ENCODE data around the gene PBX2. TPM values are rescaled to one million over a fixed set of nuclear protein-coding genes. Genes with fewer than 3 reads are reported as not detected.
"Not testable (repeated sequence)": the region's sequence is repeated elsewhere in the genome, so short reads cannot be mapped to it uniquely, and the experiment has no call there.

Gene PBX2
- total RNA-seq, 1 donor from 2014 or later = 92.7 TPM

GRCh38 chr6:32187725-32188380, 2.1 kb downstream of the PBX2 start:
- Mint-ChIP-seq H3K4me3 (peak overlapping the region; percentile 87), H3K4me1 (peaks cover 51% of the 10 kb centered on the region), H3K36me3 (ENCODE audit: low read depth) (peaks cover 57% of the 10 kb centered on the region), H3K27ac (peak overlapping the region; percentile 81)
- H3K27me3 Mint-ChIP-seq; DNase-seq; H3K9me3 Mint-ChIP-seq; intact Hi-C loops (cut with micrococcal nuclease): not testable (repeated sequence)

GRCh38 chr6:32187009-32187709, 2.8 kb downstream of the PBX2 start:
- Mint-ChIP-seq H3K4me1 (peaks cover 51% of the 10 kb centered on the region), H3K27ac (peak overlapping the region; percentile 89), H3K9me3 (no peaks in the 10 kb centered on the region), H3K27me3 (no peaks in the 10 kb centered on the region), H3K36me3 (ENCODE audit: low read depth) (peaks cover 56% of the 10 kb centered on the region), H3K4me3 (peak overlapping the region; percentile 31)
- intact Hi-C loops (cut with micrococcal nuclease) = no loop called here
- DNase-seq = no peak

DNA sequence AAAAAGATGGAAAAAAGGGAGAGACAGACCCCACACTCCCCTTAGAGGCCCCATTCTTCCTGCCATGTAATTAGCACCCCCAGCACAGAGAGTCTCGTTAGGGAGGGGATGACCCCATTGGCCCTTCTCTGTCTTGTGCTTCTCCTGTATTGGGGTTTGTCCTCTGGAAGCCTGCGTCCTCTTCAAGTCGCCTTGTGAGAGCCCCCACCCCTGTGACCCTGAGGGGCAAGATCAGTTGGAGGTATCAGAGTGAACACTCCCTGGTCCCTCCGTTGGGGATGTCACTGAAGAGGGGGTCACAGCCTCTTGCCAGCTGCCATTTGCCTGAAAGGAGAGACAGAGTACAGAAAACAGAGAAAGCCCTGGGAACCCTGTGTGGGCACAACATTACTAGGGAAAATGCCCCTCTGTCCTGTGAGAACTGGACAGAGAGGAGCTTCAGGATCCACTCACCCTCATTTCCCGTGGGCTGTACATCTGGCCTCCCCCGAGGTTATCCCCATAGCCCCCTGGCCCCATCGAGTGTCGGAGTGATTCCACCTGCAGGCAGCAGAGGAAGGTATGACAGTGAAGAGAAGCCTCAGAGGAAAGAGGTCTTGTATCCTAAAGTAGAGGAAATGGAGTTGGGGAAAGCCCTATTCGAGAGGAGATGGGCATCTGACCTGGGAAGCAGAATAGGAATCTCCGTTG, 3.7 kb downstream of the PBX2 start:
- Mint-ChIP-seq H3K36me3 (ENCODE audit: low read depth) (peaks cover 62% of the 10 kb centered on the region), H3K4me1 (peaks cover 46% of the 10 kb centered on the region), H3K4me3 (peak overlapping the region; percentile 46), H3K27ac (peak overlapping the region; percentile 89)
- intact Hi-C loops (cut with micrococcal nuclease); H3K27me3 Mint-ChIP-seq; H3K9me3 Mint-ChIP-seq; DNase-seq: not testable (repeated sequence)

- peak overlapping the region; percentile 46 for H3K4me3 Mint-ChIP-seq
- H3K27me3 Mint-ChIP-seq; intact Hi-C loops (cut with micrococcal nuclease); H3K9me3 Mint-ChIP-seq: not testable (repeated sequence)
- H3K4me1 Mint-ChIP-seq = peaks cover 44% of the 10 kb centered on the region
- H3K27ac Mint-ChIP-seq = peak overlapping the region; percentile 89
- peaks cover 65% of the 10 kb centered on the region for H3K36me3 Mint-ChIP-seq (ENCODE audit: low read depth)
- DNase-seq = peak; percentile 75
Measured at GRCh38 chr6:32185681-32186131, 4.3 kb downstream of the PBX2 start.

GRCh38 chr6:32184084-32184640, 5.8 kb downstream of the PBX2 start, which contains the start of gene AGER:
Gene AGER (minus strand): TSS chr6:32184253. CDS start chr6:32184222, 31 bp downstream.
- intact Hi-C loops (cut with micrococcal nuclease) = no loop called here
- Mint-ChIP-seq H3K27me3 (no peaks in the 10 kb centered on the region), H3K4me1 (peaks cover 48% of the 10 kb centered on the region), H3K36me3 (ENCODE audit: low read depth) (peaks cover 67% of the 10 kb centered on the region), H3K9me3 (no peaks in the 10 kb centered on the region), H3K27ac (peak within 1 kb of the TSS; percentile 67), H3K4me3 (no peak within 1 kb of the TSS)
- DNase-seq = no peak

DNA sequence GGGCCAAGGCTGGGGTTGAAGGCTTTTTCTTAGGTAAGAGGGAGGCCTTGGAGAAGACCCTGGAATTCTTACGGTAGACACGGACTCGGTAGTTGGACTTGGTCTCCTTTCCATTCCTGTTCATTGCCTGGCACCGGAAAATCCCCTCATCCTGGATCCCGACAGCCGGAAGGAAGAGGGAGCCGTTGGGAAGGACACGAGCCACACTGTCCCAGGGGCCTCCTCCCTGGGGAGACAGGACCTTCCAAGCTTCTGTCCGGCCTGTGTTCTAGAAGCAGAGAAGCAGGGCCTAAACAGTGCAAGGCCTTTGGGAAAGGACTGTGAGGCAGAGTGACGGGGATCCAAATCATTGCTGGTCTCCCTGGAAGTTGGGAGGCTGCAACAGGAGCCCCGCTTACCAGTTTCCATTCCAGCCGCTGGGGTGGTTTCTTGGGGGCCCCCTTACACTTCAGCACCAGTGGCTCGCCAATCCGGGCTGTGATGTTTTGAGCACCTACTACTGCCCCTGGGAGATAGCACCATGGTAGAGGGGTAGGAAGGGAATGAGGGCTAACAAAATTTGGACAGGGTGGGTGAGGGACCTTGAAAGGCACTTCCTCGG, 6.4 kb downstream of the PBX2 start:
- DNase-seq = no peak

GRCh38 chr6:32183030-32183429, 7.0 kb downstream of the PBX2 start:
- no peaks in the 10 kb centered on the region for H3K27me3 Mint-ChIP-seq

More for the DNA sequence above, 6.4 kb downstream of the PBX2 start:
- Mint-ChIP-seq H3K36me3 (ENCODE audit: low read depth) (peaks cover 67% of the 10 kb centered on the region), H3K4me3 (no peak overlapping the region), H3K27me3 (no peaks in the 10 kb centered on the region), H3K9me3 (no peaks in the 10 kb centered on the region), H3K4me1 (peaks cover 48% of the 10 kb centered on the region), H3K27ac (peak overlapping the region; percentile 67)
- intact Hi-C loops (cut with micrococcal nuclease) = no loop called here

DNA sequence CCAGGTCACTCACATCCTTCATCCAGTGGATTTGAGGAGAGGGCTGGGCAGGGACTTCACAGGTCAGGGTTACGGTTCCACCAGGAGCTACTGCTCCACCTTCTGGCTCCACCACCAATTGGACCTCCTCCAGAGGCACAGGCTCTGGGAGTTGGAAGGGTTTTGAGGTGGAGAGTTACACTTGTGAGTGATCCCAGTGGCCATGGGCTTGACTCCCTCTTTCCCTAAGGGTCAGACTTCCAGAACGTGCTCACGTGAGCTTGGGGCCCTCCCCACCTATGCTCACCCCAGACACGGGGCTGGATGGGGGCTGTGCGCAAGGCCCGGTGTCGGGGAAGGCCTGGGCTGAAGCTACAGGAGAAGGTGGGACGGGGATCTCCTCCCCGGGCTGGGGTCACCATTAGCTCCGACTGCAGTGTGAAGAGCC, 7.4 kb downstream of the PBX2 start:
- Mint-ChIP-seq H3K27me3 (no peaks in the 10 kb centered on the region), H3K4me1 (peaks cover 48% of the 10 kb centered on the region), H3K4me3 (no peak overlapping the region), H3K36me3 (ENCODE audit: low read depth) (peaks cover 66% of the 10 kb centered on the region), H3K9me3 (no peaks in the 10 kb centered on the region), H3K27ac (peak overlapping the region; percentile 54)
- intact Hi-C loops (cut with micrococcal nuclease) = no loop called here
- no peak for DNase-seq

More at GRCh38 chr6:32183030-32183429, 7.0 kb downstream of the PBX2 start:
- intact Hi-C loops (cut with micrococcal nuclease) = no loop called here
- Mint-ChIP-seq H3K36me3 (ENCODE audit: low read depth) (peaks cover 68% of the 10 kb centered on the region), H3K9me3 (no peaks in the 10 kb centered on the region), H3K4me1 (peaks cover 47% of the 10 kb centered on the region), H3K27ac (peak overlapping the region; percentile 54), H3K4me3 (no peak overlapping the region)
- DNase-seq = no peak

- DNase-seq = no peak
- Mint-ChIP-seq H3K27me3 (no peaks in the 10 kb centered on the region), H3K27ac (no peak overlapping the region), H3K4me3 (no peak overlapping the region), H3K9me3 (no peaks in the 10 kb centered on the region), H3K4me1 (peaks cover 47% of the 10 kb centered on the region), H3K36me3 (ENCODE audit: low read depth) (peaks cover 61% of the 10 kb centered on the region)
- intact Hi-C loops (cut with micrococcal nuclease) = no loop called here
Measured at GRCh38 chr6:32181915-32182529, 8.0 kb downstream of the PBX2 start.

DNA sequence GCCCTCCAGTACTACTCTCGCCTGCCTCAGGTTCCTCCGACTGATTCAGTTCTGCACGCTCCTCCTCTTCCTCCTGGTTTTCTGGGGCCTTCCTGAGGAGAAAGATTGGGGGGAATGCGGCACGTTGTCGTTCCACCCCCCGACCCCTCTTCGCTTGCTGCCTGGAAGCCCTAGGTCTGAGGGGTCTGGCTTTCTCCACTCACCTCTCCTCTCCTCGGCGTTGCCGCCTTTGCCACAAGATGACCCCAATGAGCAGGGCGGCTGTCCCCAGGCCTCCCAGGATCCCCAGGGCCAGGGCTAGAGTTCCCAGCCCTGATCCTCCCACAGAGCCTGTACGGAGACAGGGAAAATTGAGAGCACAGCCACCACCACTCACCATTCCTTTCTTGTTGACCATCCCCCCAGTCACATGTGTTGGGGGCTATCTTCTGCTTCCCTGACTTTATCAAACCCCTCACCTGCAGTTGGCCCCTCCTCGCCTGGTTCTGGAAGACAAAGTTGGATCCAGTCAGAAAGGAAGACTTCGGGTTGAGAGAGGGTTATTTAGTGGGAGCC, 8.8 kb downstream of the PBX2 start:
- DNase-seq = no peak
- H3K9me3 Mint-ChIP-seq = no peaks in the 10 kb centered on the region
- peaks cover 48% of the 10 kb centered on the region for H3K4me1 Mint-ChIP-seq
- no peak overlapping the region for H3K4me3 Mint-ChIP-seq
- H3K27ac Mint-ChIP-seq = peak overlapping the region; percentile 55
- intact Hi-C loops (cut with micrococcal nuclease) = no loop called here
- H3K27me3 Mint-ChIP-seq = no peaks in the 10 kb centered on the region
- H3K36me3 Mint-ChIP-seq (ENCODE audit: low read depth) = peaks cover 53% of the 10 kb centered on the region

DNA sequence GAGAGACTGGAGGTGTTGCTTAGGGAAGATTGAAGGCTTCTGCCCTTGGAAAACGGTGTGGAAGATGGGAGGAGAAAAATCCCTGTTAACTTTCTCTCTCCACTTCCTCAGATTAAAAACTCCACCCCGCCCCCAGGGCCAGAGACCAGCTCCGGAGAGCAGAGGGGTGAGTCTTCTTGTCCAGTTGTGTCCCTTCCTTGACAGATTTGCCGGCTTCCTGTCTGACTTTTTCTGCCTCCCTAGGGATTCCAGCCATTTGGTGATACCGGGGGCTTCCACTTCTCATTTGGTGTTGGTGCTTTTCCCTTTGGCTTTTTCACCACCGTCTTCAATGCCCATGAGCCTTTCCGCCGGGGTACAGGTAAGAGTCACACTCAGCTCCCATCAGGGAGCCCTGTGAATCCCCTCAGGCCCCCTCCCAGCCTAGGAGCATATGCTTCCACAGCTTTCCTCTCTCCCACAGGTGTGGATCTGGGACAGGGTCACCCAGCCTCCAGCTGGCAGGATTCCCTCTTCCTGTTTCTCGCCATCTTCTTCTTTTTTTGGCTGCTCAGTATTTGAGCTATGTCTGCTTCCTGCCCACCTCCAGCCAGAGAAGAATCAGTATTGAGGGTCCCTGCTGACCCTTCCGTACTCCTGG, 10.1 kb downstream of the PBX2 start:
- H3K4me3 Mint-ChIP-seq = peak overlapping the region; percentile 86
- no peak for DNase-seq
- no peaks in the 10 kb centered on the region for H3K9me3 Mint-ChIP-seq
- H3K27me3 Mint-ChIP-seq = no peaks in the 10 kb centered on the region
- H3K36me3 Mint-ChIP-seq (ENCODE audit: low read depth) = peaks cover 44% of the 10 kb centered on the region
- H3K4me1 Mint-ChIP-seq = peaks cover 48% of the 10 kb centered on the region
- intact Hi-C loops (cut with micrococcal nuclease) = loop anchor here (5.0 to 10.0 kb wide), 5 partner anchors 223 to 1235 kb away; partner anchors contain the start of genes BRD2, CUTA, HSD17B8 and NELFE
- peak overlapping the region; percentile 95 for H3K27ac Mint-ChIP-seq

Measured in activated CD4-positive, alpha-beta T cell treated with anti-CD3 and anti-CD28 coated beads, Interleukin-2, amount 10 ng/mL, durations not matched to agents 24 days and 14 days (primary cell).